K562 (cell line): ENCODE data around the gene WNT3. TPM values are rescaled to one million over a fixed set of nuclear protein-coding genes. Genes with fewer than 3 reads are reported as not detected.
"Not testable (repeated sequence)": the region's sequence is repeated elsewhere in the genome, so short reads cannot be mapped to it uniquely, and the experiment has no call there.

Experiments used
- ATAC-seq: fragments of 200-7000 bp; cut with Tn5 transposase; 3 replicates; pipeline ENCODE4 v1.9.1; 2020; ENCODE audit warnings: moderate library complexity
- BruUV-seq: library from RNA; stranded (reverse); fragments of 400-500 nt; replicated peaks from 2 replicates; lab custom pipeline; 2021; lab: Mats Ljungman, UMichigan
- CTCF ChIA-PET: fragments of 300-600 bp; formaldehyde crosslinking; extraction: SDS; loops from one replicate; lab custom pipeline; 2021; ENCODE audit warnings: low intra/inter-chr PET ratio; lab: Yijun Ruan, JAX
- POLR2A ChIA-PET: fragments of 300-600, 350-650 bp; sonication (Branson Sonifier 250); formaldehyde crosslinking; extraction: SDS; loops from one replicate; lab custom pipeline; 2021; ENCODE audit warnings: antibody characterized with exemption, inconsistent platforms; lab: Yijun Ruan, JAX
- DNase-seq, 4 experiments: peaks; one replicate each; pipeline versions ENCODE4 v3.0.0 to v3.0.0-alpha.2; 2011 to 2018; ENCODE audit warnings: low spot score in 3 of 4, mixed read lengths in 3 of 4; ENCODE audit errors: extremely low read depth in 1 of 4
- FAIRE-seq: peaks from 2 replicates; lab custom pipeline; 2011; peaks lifted over from hg19 to GRCh38; lab: Jason Lieb, UNC
- H2AFZ ChIP-seq: 2 replicates; pipeline ENCODE4 v1.6.0; 2011; ENCODE audit warnings: low read depth, low read length, control low read depth, inconsistent platforms
- H3K27ac ChIP-seq: fragments of 200-600 bp; 3 replicates; pipeline ENCODE4 v1.8.0; 2011; ENCODE audit warnings: low read depth, mild to moderate bottlenecking, control low read depth, inconsistent platforms, low read length, moderate library complexity, mixed read lengths; ENCODE audit errors: extremely low read depth
- H3K27me3 ChIP-seq, 2 experiments: fragments of 300-600 bp in 1 of 2; 2 replicates in 1 of 2; 3 replicates in 1 of 2; pipeline versions ENCODE4 v1.6.0 to v1.8.0; 2011; ENCODE audit warnings: inconsistent platforms in 2 of 2, low read length in 2 of 2, mild to moderate bottlenecking in 1 of 2, mixed read lengths in 1 of 2, moderate library complexity in 1 of 2; ENCODE audit not compliant: control insufficient read depth in 2 of 2, insufficient read depth in 2 of 2
- H3K36me3 ChIP-seq: fragments of 300-600 bp; 3 replicates; pipeline ENCODE4 v1.8.0; 2011; ENCODE audit warnings: mild to moderate bottlenecking, low read length, inconsistent platforms; ENCODE audit not compliant: control insufficient read depth, insufficient read depth
- H3K4me1 ChIP-seq, 2 experiments: fragments of 200-600 bp in 1 of 2; replicated peaks in 1 of 2; 2 replicates in 1 of 2; 3 replicates in 1 of 2; pipeline versions ENCODE4 v1.5.1 to v1.8.0; 2011; ENCODE audit warnings: inconsistent platforms in 2 of 2, low read length in 2 of 2, mild to moderate bottlenecking in 1 of 2, mixed read lengths in 1 of 2, moderate library complexity in 1 of 2; ENCODE audit not compliant: control insufficient read depth in 2 of 2, insufficient read depth in 2 of 2
- H3K4me2 ChIP-seq: 2 replicates; pipeline ENCODE4 v1.6.1; 2011; ENCODE audit warnings: low read length, control low read depth, inconsistent platforms, mixed read lengths; ENCODE audit not compliant: insufficient read depth
- H3K4me3 ChIP-seq: fragments of 200-600 bp; sonication (generic), shearing (Covaris generic); 2 replicates; pipeline ENCODE4 v1.5.1; 2016; ENCODE audit warnings: control low read depth, inconsistent platforms
- H3K79me2 ChIP-seq: fragments of 200-600 bp; 3 replicates; pipeline ENCODE4 v1.8.0; 2011; ENCODE audit warnings: low read length, inconsistent platforms; ENCODE audit not compliant: control insufficient read depth, insufficient read depth
- H3K9ac ChIP-seq, 2 experiments: 2 replicates each; pipeline versions ENCODE4 v1.6.0 to v1.6.1; 2011; ENCODE audit warnings: low read depth in 2 of 2, low read length in 2 of 2, control low read depth in 1 of 2, inconsistent platforms in 1 of 2, mild to moderate bottlenecking in 1 of 2, mixed read lengths in 1 of 2; ENCODE audit not compliant: insufficient read depth in 1 of 2
- H3K9me1 ChIP-seq: one replicate; pipeline ENCODE4 v1.6.0; 2011; ENCODE audit warnings: inconsistent platforms, mild to moderate bottlenecking, low read length, moderate library complexity; ENCODE audit not compliant: control insufficient read depth, insufficient read depth
- H3K9me3 ChIP-seq: replicated peaks from 2 replicates; pipeline ENCODE4 v1.5.1; 2011; ENCODE audit warnings: low read depth, low read length, inconsistent platforms; ENCODE audit not compliant: control insufficient read depth, insufficient read depth
- H4K20me1 ChIP-seq: replicated peaks from 2 replicates; pipeline ENCODE4 v1.6.1; 2011; ENCODE audit warnings: low read length, inconsistent platforms, mixed read lengths; ENCODE audit not compliant: control insufficient read depth, insufficient read depth
- RBBP5 ChIP-seq: fragments of 200-600 bp; sonication (generic); IDR thresholded peaks from 2 replicates; pipeline ENCODE4 v1.6.1; 2012; ENCODE audit warnings: borderline replicate concordance, mild to moderate bottlenecking, low read length, control low read depth, inconsistent platforms; ENCODE audit not compliant: insufficient read depth, poor library complexity, severe bottlenecking
- WGBS: fragments of 100-300 bp; shearing (Covaris generic); methylation state at CpG from one replicate; pipeline ENCODE4 v1.1.6; 2016; ENCODE audit warnings: low coverage, mixed read lengths; ENCODE audit not compliant: insufficient coverage; ENCODE audit errors: missing lambda C conversion rate; 5-methylcytosine and 5-hydroxymethylcytosine counted together
- in situ Hi-C: fragments of 300-500 bp; cut with MboI; formaldehyde crosslinking; loops from 4 replicates; pipeline ENCODE4 v1.15.0; 2018; ENCODE audit warnings: inconsistent platforms, mixed read lengths
- intact Hi-C: fragments of 100-400 bp; cut with micrococcal nuclease; formaldehyde crosslinking; loops from 2 replicates; pipeline ENCODE4 v1.14.2; 2022
- polyA plus RNA-seq, 8 experiments: library from polyadenylated mRNA; depleted of rRNA in 4 of 8; stranded (reverse) in 5 of 8; unstranded in 3 of 8; fragments of >200 nt; fragmentation: Nextera tagmentation in 2 of 8; fragmentation: Illumina TruSeq in 1 of 8; extraction: Ambion mirVana in 2 of 8; extraction: Trizol in 1 of 8; gene quantifications; 2 replicates each; pipeline versions ENCODE4 v1.2.1 to v1.2.3, GENCODE V29; 2011 to 2014; ENCODE audit warnings: inconsistent platforms in 1 of 8, missing spikeins in 1 of 8
- total RNA-seq, 7 experiments: library from RNA; depleted of rRNA in 6 of 7; stranded (reverse); fragments of >200 nt in 6 of 7; fragmentation: Illumina TruSeq in 2 of 7; extraction: Trizol in 2 of 7; gene quantifications; 2 replicates each; pipeline versions ENCODE4 v1.2.1 to v1.2.3, GENCODE V29; 2011 to 2021; ENCODE audit warnings: low replicate concordance in 1 of 7

Gene WNT3
- total and polyA plus RNA-seq, 9 of the 15 experiments (the other 6 are each of a cell fraction or from before 2014, with no cell fraction given): 1.5 to 6.1 (median 3.3) TPM

- TF ChIP-seq RBBP5: no peak
Observed at GRCh38 chr17:46769531-46770438, 48.7 kb downstream of the WNT3 start (continued).

- H3K27ac ChIP-seq, BruUV-seq, CTCF ChIA-PET, H3K79me2 ChIP-seq, H3K9me1 ChIP-seq, ATAC-seq, H3K27me3 ChIP-seq, H2AFZ ChIP-seq, DNase-seq, POLR2A ChIA-PET, H3K36me3 ChIP-seq, FAIRE-seq, H4K20me1 ChIP-seq, intact Hi-C loops, H3K4me3 ChIP-seq, H3K9me3 ChIP-seq, H3K4me2 ChIP-seq: not testable (repeated sequence)
- peaks cover 36 to 72% of the 10 kb centered on the region in 2 experiments for H3K4me1 ChIP-seq
- in situ Hi-C loops: loop anchor here (25.0 kb wide), 1 partner anchor 332 kb away; no protein-coding TSS in a partner anchor
- H3K9ac ChIP-seq: 0 out of 4 replicates have a peak overlapping the region, but pooled peaks of 1 of the 2 experiments have one; percentile 18
- over 99% methylated on average over 12 of the region's 14 CpGs for WGBS
Observed at GRCh38 chr17:46768896-46769295, 49.6 kb downstream of the WNT3 start.
